ENCODE data around the gene WIPF1. TPM values are rescaled to one million over a fixed set of nuclear protein-coding genes. Genes with fewer than 3 reads are reported as not detected.

The WIPF1 gene
- polyA plus RNA-seq, 3 donors from 2014 or later: 93.7 to 252 (median 131) TPM

DNA sequence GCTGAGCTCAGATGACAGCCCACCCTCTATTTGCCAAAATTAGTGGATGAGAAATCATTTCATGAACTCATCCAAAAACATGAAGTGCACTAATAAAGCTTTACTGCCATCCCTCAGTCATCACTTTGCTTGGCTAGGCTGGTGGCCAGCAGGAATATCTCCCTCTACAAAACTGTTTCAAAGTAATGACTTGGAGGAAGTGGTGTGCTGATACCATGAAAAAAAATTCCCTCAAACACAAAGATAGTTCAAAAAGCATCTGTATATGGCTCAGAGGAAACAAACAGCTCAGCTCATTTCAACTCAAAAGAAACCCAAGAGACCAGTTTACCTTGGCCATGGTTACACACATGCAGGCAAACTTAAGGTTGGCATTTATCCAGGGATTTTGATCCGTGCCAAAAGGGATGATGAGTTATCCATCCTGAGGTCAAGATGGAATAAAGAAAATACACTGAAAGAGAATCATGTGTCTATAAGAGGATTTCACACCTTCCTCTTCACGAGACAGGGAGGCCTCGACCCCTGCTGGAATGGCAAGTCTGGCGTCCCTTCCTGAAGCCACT is 18.4 kb upstream of the WIPF1 start:
- Mint-ChIP-seq H3K9me3 (no peaks in the 10 kb centered on the region), H3K27me3 (ENCODE audit: low read depth in 3 of 3) (peaks cover 0 to 4% (median 0%) of the 10 kb centered on the region in 3 donors), H3K36me3 (peaks cover 3 to 17% (median 5%) of the 10 kb centered on the region in 3 donors), H3K4me1 (peaks cover 47 to 93% of the 10 kb centered on the region in 2 donors), H3K27ac (peak overlapping the region in 5 of 6 donors; percentile 22 to 78 (median 53)), H3K4me3 (no peak overlapping the region)
- no peak for DNase-seq

DNA sequence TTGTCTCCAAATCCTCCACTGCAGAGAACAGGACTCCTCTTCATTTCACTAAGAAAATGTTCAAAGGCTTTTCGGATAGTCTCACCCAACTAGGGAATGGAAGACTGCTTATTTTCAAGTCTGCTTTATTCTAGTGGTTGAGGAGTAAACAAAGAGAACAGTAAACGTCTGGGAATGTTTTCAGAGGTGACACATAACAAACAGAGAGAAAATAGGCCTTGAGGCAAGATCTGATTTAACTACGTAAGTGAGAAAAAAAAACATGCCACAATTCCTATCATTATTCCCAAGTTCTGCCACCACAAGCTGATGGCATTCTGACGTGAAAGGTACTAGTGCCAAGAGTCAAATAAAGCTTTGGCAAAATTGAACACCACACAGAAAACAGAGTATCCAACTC is 16.7 kb upstream of the WIPF1 start:
- no peak overlapping the region for H3K4me3 Mint-ChIP-seq
- peaks cover 58 to 97% of the 10 kb centered on the region in 2 donors for H3K4me1 Mint-ChIP-seq
- H3K27ac Mint-ChIP-seq: peak overlapping the region in 2 of 6 donors; percentile 25 to 38
- H3K9me3 Mint-ChIP-seq: no peaks in the 10 kb centered on the region
- H3K36me3 Mint-ChIP-seq: peaks cover 3 to 9% (median 5%) of the 10 kb centered on the region in 3 donors
- DNase-seq: no peak
- peaks cover 0 to 6% (median 2%) of the 10 kb centered on the region in 3 donors for H3K27me3 Mint-ChIP-seq (ENCODE audit: low read depth in 3 of 3)

DNA sequence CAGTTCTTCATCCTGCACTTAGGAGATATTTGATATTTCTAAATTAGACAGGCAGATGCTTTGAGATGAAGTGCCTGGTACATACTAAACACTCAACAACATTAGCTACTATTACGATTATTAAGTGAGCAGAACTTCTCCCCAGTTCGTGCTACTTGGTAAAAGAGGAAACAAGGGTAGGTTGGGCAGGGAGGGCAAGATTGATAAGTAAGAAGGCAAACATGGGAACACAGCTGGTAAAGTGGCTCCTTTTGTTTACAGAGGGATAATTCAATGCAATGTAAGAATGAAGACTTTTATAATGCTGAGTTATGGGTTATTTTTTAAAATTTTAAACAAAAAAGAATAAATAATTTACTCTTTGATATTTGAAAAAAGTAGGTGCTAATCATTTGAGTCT is 15.9 kb upstream of the WIPF1 start:
- no peak for DNase-seq
- H3K27me3 Mint-ChIP-seq (ENCODE audit: low read depth in 3 of 3): peaks cover 0 to 6% (median 2%) of the 10 kb centered on the region in 3 donors
- no peaks in the 10 kb centered on the region for H3K9me3 Mint-ChIP-seq
- peaks cover 3 to 9% (median 5%) of the 10 kb centered on the region in 3 donors for H3K36me3 Mint-ChIP-seq
- peaks cover 58 to 98% of the 10 kb centered on the region in 2 donors for H3K4me1 Mint-ChIP-seq
- H3K27ac Mint-ChIP-seq: peak overlapping the region in 2 of 6 donors; percentile 16 to 55
- H3K4me3 Mint-ChIP-seq: no peak overlapping the region

DNA sequence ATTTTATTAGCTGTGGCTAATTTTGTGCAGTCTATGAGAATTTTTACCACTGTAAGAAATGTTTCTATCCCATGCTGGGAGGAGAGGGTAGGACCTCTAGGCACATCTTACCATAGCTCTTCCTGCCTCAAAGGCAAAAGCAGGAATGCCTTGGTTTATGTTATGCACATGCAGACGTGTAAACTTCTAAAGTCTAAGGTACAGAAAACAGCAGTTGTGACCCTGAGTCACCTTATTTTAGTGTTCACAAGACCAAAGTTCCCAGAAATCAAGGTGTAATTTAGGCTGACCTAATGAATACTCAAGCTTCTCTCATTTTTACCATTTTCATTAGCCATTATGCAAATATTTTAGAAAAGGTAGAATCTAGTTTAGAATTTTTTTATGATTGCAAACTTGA is 15.4 kb upstream of the WIPF1 start:
- H3K9me3 Mint-ChIP-seq: no peaks in the 10 kb centered on the region
- peaks cover 59 to 98% of the 10 kb centered on the region in 2 donors for H3K4me1 Mint-ChIP-seq
- H3K27ac Mint-ChIP-seq: peak overlapping the region in 1 of 6 donors; percentile 6
- DNase-seq: no peak
- peaks cover 0 to 6% (median 2%) of the 10 kb centered on the region in 3 donors for H3K27me3 Mint-ChIP-seq (ENCODE audit: low read depth in 3 of 3)
- peaks cover 3 to 9% (median 5%) of the 10 kb centered on the region in 3 donors for H3K36me3 Mint-ChIP-seq
- H3K4me3 Mint-ChIP-seq: no peak overlapping the region

DNA sequence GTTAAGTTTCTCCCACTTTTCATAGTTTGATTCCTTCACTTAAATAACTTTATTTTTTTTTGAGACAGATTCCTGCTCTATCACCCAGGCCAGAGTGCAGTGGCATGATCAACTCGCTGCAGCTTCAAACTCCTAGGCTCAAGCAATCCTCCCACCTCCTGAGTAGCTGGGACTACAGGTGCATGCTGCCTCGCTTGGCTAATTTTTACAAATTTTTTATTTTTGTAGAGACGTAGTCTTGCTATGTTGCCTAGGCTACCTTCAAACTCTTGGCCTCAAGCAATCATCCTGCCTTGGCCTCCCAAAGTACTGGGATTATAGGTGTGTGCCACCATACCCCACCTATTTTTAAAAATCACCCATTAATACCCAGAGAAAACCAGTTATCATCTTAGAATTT is 14.2 kb upstream of the WIPF1 start:
- no peak overlapping the region for H3K4me3 Mint-ChIP-seq
- peak overlapping the region in 4 of 6 donors; percentile 66 to 89 (median 82) for H3K27ac Mint-ChIP-seq

DNA sequence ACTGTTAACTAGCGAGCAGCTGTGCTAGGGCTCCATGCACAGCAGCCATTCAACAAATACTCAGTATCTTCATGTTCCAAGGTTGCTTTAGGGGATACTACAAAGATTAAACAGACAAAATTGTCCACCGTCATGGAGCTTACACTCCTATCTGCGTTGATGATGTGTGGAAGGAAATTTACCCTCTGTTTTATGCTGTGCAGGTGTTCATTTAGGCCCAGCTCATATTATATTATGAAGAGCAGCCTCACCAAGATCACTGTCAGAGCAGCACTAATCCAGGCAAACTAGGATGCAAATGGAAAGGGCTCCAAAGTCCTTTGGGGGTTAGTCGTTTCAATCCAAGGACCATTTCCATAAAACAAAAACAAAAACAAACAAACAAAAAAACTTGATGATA is 13.4 kb upstream of the WIPF1 start:
- peak overlapping the region in 4 of 5 donors; percentile 33 to 62 (median 56) for H3K4me3 Mint-ChIP-seq
- H3K9me3 Mint-ChIP-seq: no peaks in the 10 kb centered on the region
- peaks cover 3 to 5% (median 5%) of the 10 kb centered on the region in 3 donors for H3K36me3 Mint-ChIP-seq

More for the DNA sequence above, 14.2 kb upstream of the WIPF1 start:
- H3K27me3 Mint-ChIP-seq (ENCODE audit: low read depth in 3 of 3): peaks cover 0 to 2% (median 1%) of the 10 kb centered on the region in 3 donors
- H3K4me1 Mint-ChIP-seq: peaks cover 55 to 97% of the 10 kb centered on the region in 2 donors
- H3K9me3 Mint-ChIP-seq: no peaks in the 10 kb centered on the region
- peaks cover 3 to 5% (median 5%) of the 10 kb centered on the region in 3 donors for H3K36me3 Mint-ChIP-seq
- DNase-seq: no peak

DNA sequence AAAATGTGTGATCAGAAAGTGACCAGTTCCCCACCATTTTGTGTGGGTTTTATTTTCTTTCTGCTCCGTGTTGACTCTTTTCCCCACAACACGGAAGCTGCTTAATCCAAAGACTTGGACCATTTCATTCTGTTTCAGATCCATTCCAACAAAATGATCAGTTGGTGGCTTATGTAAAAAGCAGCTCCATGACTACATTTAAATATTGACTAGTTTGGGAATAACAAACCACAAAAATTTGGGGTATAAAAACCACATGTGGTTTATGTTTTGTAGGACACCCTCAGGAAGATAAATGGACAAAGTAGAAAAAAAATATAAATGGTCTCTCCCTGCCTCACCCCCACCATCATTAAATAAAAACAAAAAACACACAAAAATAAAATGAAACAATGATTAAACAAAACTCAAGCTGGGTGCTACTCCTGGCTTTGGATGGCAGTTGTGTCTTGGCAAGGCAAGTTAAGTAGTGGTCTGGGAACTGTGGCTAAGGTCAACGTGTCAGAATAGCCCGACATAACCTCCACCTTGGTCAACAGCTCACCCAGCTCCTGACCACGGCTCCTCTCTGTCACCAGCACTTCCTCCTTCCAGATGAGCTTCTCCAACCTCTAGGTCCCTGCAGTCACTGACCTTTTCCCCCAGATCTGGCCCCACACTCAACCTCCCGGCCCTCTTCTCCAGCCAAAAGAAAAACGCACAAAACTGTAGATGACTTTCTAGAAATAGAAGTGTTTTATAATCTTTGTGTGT is 12.8 kb upstream of the WIPF1 start:
- peaks cover 3 to 5% (median 5%) of the 10 kb centered on the region in 3 donors for H3K36me3 Mint-ChIP-seq
- peaks cover 0 to 2% (median 1%) of the 10 kb centered on the region in 3 donors for H3K27me3 Mint-ChIP-seq (ENCODE audit: low read depth in 3 of 3)
- H3K9me3 Mint-ChIP-seq: no peaks in the 10 kb centered on the region
- peak overlapping the region; percentile 82 to 89 (median 86) for H3K27ac Mint-ChIP-seq
- peak overlapping the region; percentile 1 to 62 (median 53) for H3K4me3 Mint-ChIP-seq
- DNase-seq: peak in 1 of 3 donors; percentile 32
- H3K4me1 Mint-ChIP-seq: peaks cover 55 to 97% of the 10 kb centered on the region in 2 donors

More for the DNA sequence above, 13.4 kb upstream of the WIPF1 start:
- no peak for DNase-seq
- peaks cover 0 to 2% (median 1%) of the 10 kb centered on the region in 3 donors for H3K27me3 Mint-ChIP-seq (ENCODE audit: low read depth in 3 of 3)
- peaks cover 59 to 97% of the 10 kb centered on the region in 2 donors for H3K4me1 Mint-ChIP-seq
- peak overlapping the region; percentile 82 to 89 (median 86) for H3K27ac Mint-ChIP-seq

DNA sequence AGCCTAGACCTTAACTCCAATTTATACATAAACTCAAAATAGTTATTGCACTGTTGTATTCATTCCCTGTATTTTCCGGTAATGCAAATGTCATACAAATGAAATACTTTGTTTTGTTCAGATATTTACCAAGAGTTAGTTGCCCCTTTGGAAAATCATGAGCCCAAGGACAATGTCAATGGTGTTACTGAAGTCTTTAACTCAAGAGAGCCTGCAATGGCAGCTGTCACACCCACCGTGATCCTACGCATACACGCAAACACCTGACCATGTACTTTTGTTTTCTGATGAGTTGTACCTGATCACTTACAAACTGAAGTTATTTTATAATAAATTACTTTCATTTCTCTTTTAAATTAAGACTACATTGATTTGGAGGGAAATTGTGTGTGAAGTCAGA is 11.7 kb upstream of the WIPF1 start:
- Mint-ChIP-seq H3K4me1 (peaks cover 51 to 87% of the 10 kb centered on the region in 2 donors), H3K36me3 (peaks cover 3 to 7% (median 5%) of the 10 kb centered on the region in 3 donors), H3K9me3 (no peaks in the 10 kb centered on the region), H3K27ac (peak overlapping the region in 2 of 6 donors; percentile 61 to 86), H3K4me3 (peak overlapping the region in 2 of 5 donors; percentile 11 to 20), H3K27me3 (ENCODE audit: low read depth in 3 of 3) (peaks cover 0 to 2% (median 1%) of the 10 kb centered on the region in 3 donors)
- no peak for DNase-seq

DNA sequence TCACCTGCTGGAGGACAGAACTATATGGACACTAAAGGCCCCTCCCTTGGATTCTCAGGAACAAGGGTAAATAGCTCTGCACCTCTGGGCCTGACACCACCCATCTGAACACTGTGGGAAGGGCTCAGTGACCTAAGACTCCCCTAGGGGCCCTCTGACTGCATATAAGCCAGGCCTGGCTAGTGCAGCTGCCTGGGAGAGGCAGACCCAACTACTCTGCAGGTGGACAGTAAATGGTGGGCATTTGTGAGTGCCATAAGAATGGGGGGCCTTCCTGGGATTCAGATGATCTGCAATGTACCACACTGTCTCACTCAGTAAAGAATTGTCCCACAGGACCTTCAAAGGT is 11.2 kb upstream of the WIPF1 start:
- Mint-ChIP-seq H3K27ac (peak overlapping the region in 2 of 6 donors; percentile 7 to 86), H3K27me3 (ENCODE audit: low read depth in 3 of 3) (peaks cover 0 to 2% (median 1%) of the 10 kb centered on the region in 3 donors), H3K36me3 (peaks cover under 1 to 7% (median under 1%) of the 10 kb centered on the region in 3 donors), H3K4me1 (peaks cover 51 to 83% of the 10 kb centered on the region in 2 donors), H3K9me3 (no peaks in the 10 kb centered on the region), H3K4me3 (no peak overlapping the region)
- no peak for DNase-seq

DNA sequence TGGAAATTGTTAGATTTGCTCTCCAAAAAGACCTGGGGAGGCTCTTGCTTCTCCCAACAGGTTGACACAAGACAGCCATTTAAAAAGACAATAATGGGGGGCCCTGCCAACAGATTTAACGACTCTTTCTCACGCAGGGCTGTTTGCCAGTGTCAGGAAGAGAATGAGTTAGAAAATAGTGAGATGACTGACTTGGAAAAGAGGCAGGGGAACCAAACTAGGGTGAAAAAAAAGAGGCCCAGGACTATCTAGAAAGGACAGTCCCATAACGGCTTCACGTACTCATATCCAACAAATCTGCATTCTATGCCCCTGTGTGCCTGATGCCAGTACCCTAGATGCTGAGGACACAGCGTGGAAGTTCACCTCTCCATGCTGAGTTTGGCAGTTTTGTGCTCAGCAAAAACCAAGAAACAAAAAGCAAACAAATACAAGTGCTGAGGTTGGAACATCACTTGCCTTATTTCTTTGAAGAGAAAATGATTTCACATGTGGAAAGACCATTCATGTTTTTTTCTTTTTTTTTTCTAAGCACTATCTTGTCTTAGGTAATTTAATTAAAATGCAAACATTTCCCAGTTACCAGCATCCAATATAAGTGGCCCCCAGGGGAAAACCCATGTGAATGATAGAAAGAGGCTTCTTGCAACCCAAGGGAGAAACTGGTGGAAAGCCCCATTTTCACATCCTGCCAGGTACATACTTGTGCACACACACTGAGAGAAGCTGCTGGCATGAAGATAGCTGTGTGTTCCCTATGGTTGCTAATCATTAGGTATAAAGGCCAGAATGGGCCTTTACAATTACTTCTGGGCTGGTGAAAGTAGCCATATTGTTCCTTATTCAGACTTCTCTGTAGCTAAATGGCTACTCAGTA is 10.6 kb upstream of the WIPF1 start:
- peaks cover 55 to 81% of the 10 kb centered on the region in 2 donors for H3K4me1 Mint-ChIP-seq
- no peaks in the 10 kb centered on the region for H3K9me3 Mint-ChIP-seq
- peaks cover 0 to 10% (median 0%) of the 10 kb centered on the region in 3 donors for H3K36me3 Mint-ChIP-seq
- DNase-seq: no peak
- H3K27me3 Mint-ChIP-seq (ENCODE audit: low read depth in 3 of 3): peaks cover 0 to 2% (median 1%) of the 10 kb centered on the region in 3 donors
- H3K4me3 Mint-ChIP-seq: no peak overlapping the region
- H3K27ac Mint-ChIP-seq: peak overlapping the region; percentile 46 to 86 (median 71)

DNA sequence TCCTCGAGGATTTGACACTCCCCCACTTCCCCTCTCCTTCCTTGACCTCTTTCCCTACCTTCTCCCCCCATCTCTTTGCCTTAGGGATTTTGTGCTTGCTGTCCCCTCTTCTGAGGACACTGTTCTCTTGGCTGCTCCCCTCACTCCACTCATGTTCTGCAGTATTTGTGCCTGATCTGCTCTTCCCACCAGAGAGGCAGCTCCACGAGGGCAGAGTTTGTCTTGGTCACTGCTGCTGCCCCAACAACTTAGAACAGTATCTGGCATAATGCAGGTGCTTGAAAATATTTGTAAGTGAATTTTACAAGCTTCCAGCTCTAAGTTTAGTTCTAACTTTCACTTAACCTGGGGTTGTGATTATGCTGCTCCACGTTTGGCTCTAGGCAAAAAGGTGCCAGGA is 10.0 kb upstream of the WIPF1 start:
- DNase-seq: no peak
- Mint-ChIP-seq H3K36me3 (peaks cover 0 to 10% (median 0%) of the 10 kb centered on the region in 3 donors), H3K9me3 (no peaks in the 10 kb centered on the region), H3K27me3 (ENCODE audit: low read depth in 3 of 3) (peaks cover 0 to 2% (median 1%) of the 10 kb centered on the region in 3 donors), H3K4me3 (no peak overlapping the region), H3K4me1 (peaks cover 61 to 82% of the 10 kb centered on the region in 2 donors), H3K27ac (peak overlapping the region in 5 of 6 donors; percentile 35 to 86 (median 57))

DNA sequence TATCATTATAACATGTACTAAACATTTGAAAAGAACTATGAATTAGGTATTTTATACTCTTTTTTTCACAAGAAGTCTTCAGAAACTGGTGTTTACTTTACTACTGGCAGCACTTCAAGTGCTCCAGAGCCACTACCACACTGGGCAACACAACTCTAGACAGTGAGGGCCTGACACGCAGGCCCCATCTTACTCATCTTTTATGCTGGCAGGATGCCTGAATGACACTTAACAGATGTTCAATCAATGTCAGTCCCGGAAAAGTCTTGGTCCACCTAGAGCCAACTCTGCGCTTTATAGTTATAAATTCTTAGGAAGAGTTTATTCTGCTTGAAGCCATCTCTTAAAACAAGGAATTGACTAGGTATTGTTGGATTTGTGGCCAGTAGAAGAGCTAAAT is 8.7 kb upstream of the WIPF1 start:
- Mint-ChIP-seq H3K4me3 (peak overlapping the region in 1 of 5 donors; percentile 4), H3K27me3 (ENCODE audit: low read depth in 3 of 3) (peaks cover 0 to 4% (median 1%) of the 10 kb centered on the region in 3 donors)
- DNase-seq: no peak

DNA sequence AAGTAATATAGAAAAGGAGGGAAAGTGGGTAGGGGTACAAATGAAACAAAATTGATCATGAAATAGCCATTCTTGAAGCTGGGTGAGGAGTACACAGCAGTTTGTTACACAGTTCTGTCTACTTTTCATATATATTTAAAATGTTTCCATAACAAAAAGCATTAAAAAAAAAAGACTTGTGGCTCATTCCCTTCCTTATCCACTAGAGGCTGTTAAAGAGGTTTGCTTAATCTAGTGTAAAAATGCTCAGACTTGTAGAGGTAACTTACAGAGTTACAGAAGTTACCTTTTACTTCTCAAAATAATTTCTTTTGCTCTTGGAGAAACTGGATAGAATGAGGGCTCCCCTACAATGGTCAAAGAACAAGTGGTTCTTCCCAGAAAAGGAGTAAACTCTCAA is 8.1 kb upstream of the WIPF1 start:
- Mint-ChIP-seq H3K9me3 (no peaks in the 10 kb centered on the region), H3K36me3 (peaks cover 0 to 14% (median 3%) of the 10 kb centered on the region in 3 donors), H3K27me3 (ENCODE audit: low read depth in 3 of 3) (peaks cover 0 to 4% (median under 1%) of the 10 kb centered on the region in 3 donors), H3K27ac (peak overlapping the region; percentile 18 to 88 (median 80)), H3K4me1 (peaks cover 63 to 82% of the 10 kb centered on the region in 2 donors), H3K4me3 (no peak overlapping the region)
- no peak for DNase-seq

More for the DNA sequence above, 8.7 kb upstream of the WIPF1 start:
- H3K4me1 Mint-ChIP-seq: peaks cover 66 to 82% of the 10 kb centered on the region in 2 donors
- peak overlapping the region; percentile 18 to 88 (median 80) for H3K27ac Mint-ChIP-seq
- no peaks in the 10 kb centered on the region for H3K9me3 Mint-ChIP-seq
- peaks cover 0 to 12% (median 0%) of the 10 kb centered on the region in 3 donors for H3K36me3 Mint-ChIP-seq
